K562 (cell line): ENCODE data around the gene ARFRP1. TPM values are rescaled to one million over a fixed set of nuclear protein-coding genes. Genes with fewer than 3 reads are reported as not detected.

ENCODE experiments used
- ARHGAP35 ChIP-seq: fragments of 450-650 bp; IDR thresholded peaks from 2 replicates; pipeline ENCODE4 v1.6.1; 2018; ENCODE audit not compliant: partially characterized antibody
- GTF2A2 ChIP-seq: IDR thresholded peaks from 2 replicates; pipeline ENCODE4 v1.6.1; 2016; ENCODE audit warnings: mild to moderate bottlenecking, missing genetic modification characterization, missing compliant biosample characterization
- KLF1 ChIP-seq: fragments of 450-650 bp; IDR thresholded peaks from 2 replicates; pipeline ENCODE4 v1.6.1; 2016; ENCODE audit warnings: missing genetic modification characterization, missing compliant biosample characterization
- MCM3 ChIP-seq: fragments of 450-650 bp; IDR thresholded peaks from 2 replicates; pipeline ENCODE4 v1.6.1; 2016
- NFE2 ChIP-seq: IDR thresholded peaks from 2 replicates; pipeline ENCODE4 v1.6.1; 2014; ENCODE audit warnings: antibody characterized with exemption, low read depth
- SP1 ChIP-seq: sonication (generic); formaldehyde crosslinking; IDR thresholded peaks from 2 replicates; pipeline ENCODE4 v1.8.1; 2022; ENCODE audit warnings: mild to moderate bottlenecking, missing genetic modification reagents
- SUPT5H ChIP-seq: fragments of 450-650 bp; IDR thresholded peaks from 2 replicates; pipeline ENCODE4 v1.6.1; 2016
- ZC3H11A ChIP-seq: IDR thresholded peaks from 2 replicates; pipeline ENCODE4 v1.6.1; 2012; ENCODE audit warnings: low read depth, low read length, improper control_type of control experiment
- ZNF551 ChIP-seq: fragments of 250-450 bp; sonication (Bioruptor Pico); IDR thresholded peaks from 2 replicates; pipeline ENCODE4 v1.5.0; 2021; ENCODE audit warnings: mild to moderate bottlenecking, moderate library complexity
- polyA plus RNA-seq, 8 experiments: library from polyadenylated mRNA; depleted of rRNA in 4 of 8; stranded (reverse) in 5 of 8; unstranded in 3 of 8; fragments of >200 nt; fragmentation: Nextera tagmentation in 2 of 8; fragmentation: Illumina TruSeq in 1 of 8; extraction: Ambion mirVana in 2 of 8; extraction: Trizol in 1 of 8; gene quantifications; 2 replicates each; pipeline versions ENCODE4 v1.2.1 to v1.2.3, GENCODE V29; 2011 to 2014; ENCODE audit warnings: inconsistent platforms in 1 of 8, missing spikeins in 1 of 8
- total RNA-seq, 7 experiments: library from RNA; depleted of rRNA in 6 of 7; stranded (reverse); fragments of >200 nt in 6 of 7; fragmentation: Illumina TruSeq in 2 of 7; extraction: Trizol in 2 of 7; gene quantifications; 2 replicates each; pipeline versions ENCODE4 v1.2.1 to v1.2.3, GENCODE V29; 2011 to 2021; ENCODE audit warnings: low replicate concordance in 1 of 7
- TF ChIP-seq, protein P1 (sequence below): fragments of 450-650 bp; formaldehyde crosslinking; IDR thresholded peaks from 2 replicates; pipeline ENCODE4 v1.4.0; 2020; ENCODE audit warnings: mild to moderate bottlenecking
- TF ChIP-seq, protein P2 (sequence below), 2 experiments: IDR thresholded peaks; 2 replicates each; pipeline ENCODE4 v1.6.1; 2011; ENCODE audit warnings: borderline replicate concordance in 1 of 2, control low read depth in 1 of 2, low read depth in 1 of 2, low read length in 1 of 2, mild to moderate bottlenecking in 1 of 2, mixed read lengths in 1 of 2, moderate library complexity in 1 of 2; ENCODE audit not compliant: insufficient read depth in 1 of 2, insufficient read length in 1 of 2, poor library complexity in 1 of 2, severe bottlenecking in 1 of 2; ENCODE audit errors: extremely low read depth in 1 of 2
- TF ChIP-seq, protein P3 (sequence below), 2 experiments: fragments of 450-650 bp; IDR thresholded peaks; 2 replicates each; pipeline ENCODE4 v1.6.1; 2016; ENCODE audit warnings: mild to moderate bottlenecking in 2 of 2, borderline replicate concordance in 1 of 2, low read depth in 1 of 2, moderate library complexity in 1 of 2
- TF ChIP-seq, protein P4 (sequence below), 2 experiments: fragments of 250-450 bp in 1 of 2; fragments of 450-650 bp in 1 of 2; sonication (Bioruptor Pico) in 1 of 2; IDR thresholded peaks; 2 replicates each; pipeline versions ENCODE4 v1.6.1 to v1.8.0; 2016 to 2021; ENCODE audit warnings: mild to moderate bottlenecking in 2 of 2, moderate library complexity in 2 of 2, missing compliant biosample characterization in 1 of 2, missing genetic modification characterization in 1 of 2
- TF ChIP-seq, protein P5 (sequence below): fragments of 450-650 bp; IDR thresholded peaks from one replicate; pipeline ENCODE4 v1.6.1; 2018; ENCODE audit warnings: mild to moderate bottlenecking, moderate library complexity; ENCODE audit not compliant: partially characterized antibody

The ARFRP1 gene
- total and polyA plus RNA-seq, 9 of the 15 experiments (the other 6 are each of a cell fraction or from before 2014, with no cell fraction given): 2.2 to 78.9 (median 37.3) TPM

DNA sequence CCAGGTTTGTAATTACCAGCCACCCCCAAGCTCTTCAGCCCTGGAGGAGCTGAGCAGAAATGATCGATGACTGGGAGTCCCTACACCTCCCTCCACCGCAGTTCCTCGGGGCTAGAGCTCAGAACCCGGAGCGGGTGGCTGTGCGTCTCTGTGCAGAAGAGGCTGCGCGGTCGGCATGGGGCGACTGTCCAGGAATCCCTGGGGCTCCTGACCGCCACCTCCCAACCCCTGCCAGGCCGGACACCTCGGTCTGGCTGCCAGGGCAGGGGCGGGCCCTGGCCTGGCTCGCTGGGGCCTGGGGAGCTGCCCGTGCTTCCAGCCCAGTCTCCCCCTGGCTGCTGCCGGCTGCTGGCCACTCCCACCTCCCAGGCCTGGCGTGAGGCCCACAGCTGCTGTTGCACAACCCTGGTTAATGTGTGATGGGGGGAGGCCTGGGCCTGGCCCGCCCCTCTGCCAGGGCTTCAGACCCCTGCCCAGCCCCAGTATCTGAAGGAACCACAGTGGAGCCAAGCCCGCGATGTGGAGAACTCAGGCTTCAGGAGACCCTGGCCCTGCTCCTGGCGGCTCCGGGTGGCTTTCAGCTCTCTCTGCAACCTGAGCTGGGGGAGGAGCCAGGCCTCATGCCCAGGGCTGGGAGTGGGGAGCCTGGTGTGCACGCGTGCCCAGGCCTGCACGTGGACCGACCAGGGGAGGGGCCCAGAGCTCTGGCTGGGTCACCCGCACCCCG, 33.0 kb upstream of the ARFRP1 start (continued):
- TF ChIP-seq, protein P1, sequence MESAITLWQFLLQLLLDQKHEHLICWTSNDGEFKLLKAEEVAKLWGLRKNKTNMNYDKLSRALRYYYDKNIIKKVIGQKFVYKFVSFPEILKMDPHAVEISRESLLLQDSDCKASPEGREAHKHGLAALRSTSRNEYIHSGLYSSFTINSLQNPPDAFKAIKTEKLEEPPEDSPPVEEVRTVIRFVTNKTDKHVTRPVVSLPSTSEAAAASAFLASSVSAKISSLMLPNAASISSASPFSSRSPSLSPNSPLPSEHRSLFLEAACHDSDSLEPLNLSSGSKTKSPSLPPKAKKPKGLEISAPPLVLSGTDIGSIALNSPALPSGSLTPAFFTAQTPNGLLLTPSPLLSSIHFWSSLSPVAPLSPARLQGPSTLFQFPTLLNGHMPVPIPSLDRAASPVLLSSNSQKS (CRISPR knock-in tag): no peak
- TF ChIP-seq, protein P2, sequence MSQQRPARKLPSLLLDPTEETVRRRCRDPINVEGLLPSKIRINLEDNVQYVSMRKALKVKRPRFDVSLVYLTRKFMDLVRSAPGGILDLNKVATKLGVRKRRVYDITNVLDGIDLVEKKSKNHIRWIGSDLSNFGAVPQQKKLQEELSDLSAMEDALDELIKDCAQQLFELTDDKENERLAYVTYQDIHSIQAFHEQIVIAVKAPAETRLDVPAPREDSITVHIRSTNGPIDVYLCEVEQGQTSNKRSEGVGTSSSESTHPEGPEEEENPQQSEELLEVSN (IDR thresholded peaks at IDR 0.05; ENCODE audit: borderline replicate concordance in 1 of 2, extremely low read depth in 1 of 2, insufficient read depth in 1 of 2, insufficient read length in 1 of 2, low read depth in 1 of 2, low read length in 1 of 2, poor library complexity in 1 of 2, severe bottlenecking in 1 of 2): peak; percentile 34 to 36
- TF ChIP-seq GTF2A2 (tag) (no peak), SUPT5H (peak; percentile 52), NFE2 (no peak), SP1 (CRISPR knock-in tag) (peak; percentile 56), ZNF551 (CRISPR knock-in tag) (no peak), ZC3H11A (no peak), MCM3 (no peak), KLF1 (tag) (no peak), ARHGAP35 (no peak)
- TF ChIP-seq, protein P3, sequence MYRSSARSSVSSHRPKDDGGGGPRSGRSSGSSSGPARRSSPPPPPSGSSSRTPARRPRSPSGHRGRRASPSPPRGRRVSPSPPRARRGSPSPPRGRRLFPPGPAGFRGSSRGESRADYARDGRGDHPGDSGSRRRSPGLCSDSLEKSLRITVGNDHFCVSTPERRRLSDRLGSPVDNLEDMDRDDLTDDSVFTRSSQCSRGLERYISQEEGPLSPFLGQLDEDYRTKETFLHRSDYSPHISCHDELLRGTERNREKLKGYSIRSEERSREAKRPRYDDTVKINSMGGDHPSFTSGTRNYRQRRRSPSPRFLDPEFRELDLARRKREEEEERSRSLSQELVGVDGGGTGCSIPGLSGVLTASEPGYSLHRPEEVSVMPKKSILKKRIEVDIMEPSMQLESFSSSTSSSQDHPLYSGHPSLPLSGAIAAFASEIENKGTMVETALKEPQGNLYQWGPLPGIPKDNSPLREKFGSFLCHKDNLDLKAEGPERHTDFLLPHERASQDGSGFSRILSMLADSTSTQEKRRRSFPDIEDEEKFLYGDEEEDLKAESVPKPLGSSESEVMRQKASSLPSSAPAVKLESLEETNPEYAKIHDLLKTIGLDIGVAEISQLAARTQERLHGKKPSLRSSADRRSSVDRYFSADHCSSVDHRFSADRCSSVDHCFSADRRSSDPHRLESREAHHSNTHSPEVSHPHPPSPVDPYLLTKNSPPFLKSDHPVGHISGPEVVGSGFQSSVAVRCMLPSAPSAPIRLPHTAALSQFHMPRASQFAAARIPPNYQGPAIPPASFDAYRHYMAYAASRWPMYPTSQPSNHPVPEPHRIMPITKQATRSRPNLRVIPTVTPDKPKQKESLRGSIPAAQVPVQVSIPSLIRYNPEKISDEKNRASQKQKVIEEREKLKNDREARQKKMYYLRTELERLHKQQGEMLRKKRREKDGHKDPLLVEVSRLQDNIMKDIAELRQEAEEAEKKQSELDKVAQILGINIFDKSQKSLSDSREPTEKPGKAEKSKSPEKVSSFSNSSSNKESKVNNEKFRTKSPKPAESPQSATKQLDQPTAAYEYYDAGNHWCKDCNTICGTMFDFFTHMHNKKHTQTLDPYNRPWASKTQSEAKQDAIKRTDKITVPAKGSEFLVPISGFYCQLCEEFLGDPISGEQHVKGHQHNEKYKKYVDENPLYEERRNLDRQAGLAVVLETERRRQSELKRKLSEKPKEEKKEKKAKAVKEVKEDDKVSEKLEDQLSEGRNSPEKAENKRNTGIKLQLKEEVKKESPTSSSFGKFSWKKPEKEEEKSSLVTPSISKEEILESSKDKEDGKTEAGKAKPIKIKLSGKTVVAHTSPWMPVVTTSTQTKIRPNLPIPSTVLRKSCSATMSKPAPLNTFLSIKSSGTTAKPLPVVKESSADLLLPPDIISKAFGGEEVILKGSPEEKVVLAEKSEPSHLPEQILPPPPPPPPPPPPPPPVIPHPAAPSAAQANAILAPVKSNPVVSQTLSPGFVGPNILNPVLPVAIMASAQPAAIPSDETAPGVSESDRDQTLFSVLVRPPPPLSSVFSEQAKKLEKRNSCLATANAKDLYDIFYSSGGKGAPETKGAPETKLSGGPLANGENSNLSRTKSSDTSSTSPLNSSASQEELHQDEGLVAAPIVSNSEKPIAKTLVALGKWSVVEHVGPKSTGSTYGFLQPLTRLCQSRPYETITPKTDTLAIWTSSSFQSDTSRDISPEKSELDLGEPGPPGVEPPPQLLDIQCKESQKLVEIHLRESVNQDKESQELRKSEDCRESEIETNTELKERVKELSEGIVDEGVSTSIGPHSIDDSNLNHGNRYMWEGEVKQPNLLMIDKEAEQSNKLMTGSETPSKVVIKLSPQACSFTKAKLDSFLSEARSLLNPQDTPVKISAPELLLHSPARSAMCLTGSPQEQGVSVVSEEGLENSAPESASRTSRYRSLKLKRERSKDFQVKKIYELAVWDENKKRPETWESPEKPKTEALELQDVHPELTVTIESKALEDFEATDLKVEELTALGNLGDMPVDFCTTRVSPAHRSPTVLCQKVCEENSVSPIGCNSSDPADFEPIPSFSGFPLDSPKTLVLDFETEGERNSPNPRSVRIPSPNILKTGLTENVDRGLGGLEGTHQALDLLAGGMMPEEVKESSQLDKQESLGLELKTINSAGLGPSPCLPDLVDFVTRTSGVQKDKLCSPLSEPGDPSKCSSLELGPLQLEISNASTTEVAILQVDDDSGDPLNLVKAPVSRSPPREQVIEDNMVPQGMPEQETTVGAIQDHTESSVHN (IDR thresholded peaks at IDR 0.05; ENCODE audit: borderline replicate concordance in 1 of 2, low read depth in 1 of 2): no peak
- TF ChIP-seq, protein P4, sequence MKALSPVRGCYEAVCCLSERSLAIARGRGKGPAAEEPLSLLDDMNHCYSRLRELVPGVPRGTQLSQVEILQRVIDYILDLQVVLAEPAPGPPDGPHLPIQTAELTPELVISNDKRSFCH (CRISPR knock-in tag; IDR thresholded peaks at IDR 0.05): no peak
- TF ChIP-seq, protein P4 (tag; IDR thresholded peaks at IDR 0.05): no peak
- TF ChIP-seq, protein P5, sequence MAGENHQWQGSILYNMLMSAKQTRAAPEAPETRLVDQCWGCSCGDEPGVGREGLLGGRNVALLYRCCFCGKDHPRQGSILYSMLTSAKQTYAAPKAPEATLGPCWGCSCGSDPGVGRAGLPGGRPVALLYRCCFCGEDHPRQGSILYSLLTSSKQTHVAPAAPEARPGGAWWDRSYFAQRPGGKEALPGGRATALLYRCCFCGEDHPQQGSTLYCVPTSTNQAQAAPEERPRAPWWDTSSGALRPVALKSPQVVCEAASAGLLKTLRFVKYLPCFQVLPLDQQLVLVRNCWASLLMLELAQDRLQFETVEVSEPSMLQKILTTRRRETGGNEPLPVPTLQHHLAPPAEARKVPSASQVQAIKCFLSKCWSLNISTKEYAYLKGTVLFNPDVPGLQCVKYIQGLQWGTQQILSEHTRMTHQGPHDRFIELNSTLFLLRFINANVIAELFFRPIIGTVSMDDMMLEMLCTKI: no peak
